Peyer's patch (tissue), 4 donors: ENCODE measurements around the gene APOL1.

Experiments used
- POLR2A ChIP-seq, 2 donors: fragments of 450-650 bp; IDR thresholded peaks; one replicate each; pipeline ENCODE4 v1.5.1; 2017; ENCODE audit warnings: antibody characterized with exemption in 2 of 2, mild to moderate bottlenecking in 2 of 2, moderate library complexity in 2 of 2
- TF ChIP-seq, protein P1 (sequence below), 6 experiments: fragments of 450-650 bp in 4 of 6; fragments of 200-600 bp in 2 of 6; sonication (generic) in 1 of 6; IDR thresholded peaks; one replicate each; pipeline ENCODE4 v1.5.1; 2017 to 2019; ENCODE audit warnings: antibody characterized with exemption in 6 of 6, mild to moderate bottlenecking in 3 of 6, moderate library complexity in 1 of 6

DNA sequence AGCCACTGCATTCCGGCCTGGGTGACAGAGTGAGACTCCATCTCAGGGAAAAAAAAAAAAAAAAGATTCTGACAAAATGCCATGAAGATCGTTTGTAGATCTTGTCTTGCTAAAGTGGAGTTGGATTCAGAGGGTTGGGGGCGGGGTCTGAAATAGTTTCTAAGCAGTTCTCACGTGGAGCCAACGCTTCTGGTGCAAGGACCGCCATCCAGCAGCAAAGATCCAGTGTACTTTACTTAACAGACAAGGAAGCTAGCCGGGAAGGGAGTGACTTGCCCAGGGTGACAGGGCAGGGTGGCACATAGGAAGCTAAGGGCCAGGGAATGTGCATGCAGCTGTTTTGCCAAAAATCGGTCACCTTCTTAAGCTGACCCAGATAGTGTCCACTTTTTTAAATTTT, 27.4 kb downstream of the APOL1 start:
- TF ChIP-seq, protein P1, sequence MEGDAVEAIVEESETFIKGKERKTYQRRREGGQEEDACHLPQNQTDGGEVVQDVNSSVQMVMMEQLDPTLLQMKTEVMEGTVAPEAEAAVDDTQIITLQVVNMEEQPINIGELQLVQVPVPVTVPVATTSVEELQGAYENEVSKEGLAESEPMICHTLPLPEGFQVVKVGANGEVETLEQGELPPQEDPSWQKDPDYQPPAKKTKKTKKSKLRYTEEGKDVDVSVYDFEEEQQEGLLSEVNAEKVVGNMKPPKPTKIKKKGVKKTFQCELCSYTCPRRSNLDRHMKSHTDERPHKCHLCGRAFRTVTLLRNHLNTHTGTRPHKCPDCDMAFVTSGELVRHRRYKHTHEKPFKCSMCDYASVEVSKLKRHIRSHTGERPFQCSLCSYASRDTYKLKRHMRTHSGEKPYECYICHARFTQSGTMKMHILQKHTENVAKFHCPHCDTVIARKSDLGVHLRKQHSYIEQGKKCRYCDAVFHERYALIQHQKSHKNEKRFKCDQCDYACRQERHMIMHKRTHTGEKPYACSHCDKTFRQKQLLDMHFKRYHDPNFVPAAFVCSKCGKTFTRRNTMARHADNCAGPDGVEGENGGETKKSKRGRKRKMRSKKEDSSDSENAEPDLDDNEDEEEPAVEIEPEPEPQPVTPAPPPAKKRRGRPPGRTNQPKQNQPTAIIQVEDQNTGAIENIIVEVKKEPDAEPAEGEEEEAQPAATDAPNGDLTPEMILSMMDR (IDR thresholded peaks at IDR 0.05), result no peak
- no peak for TF ChIP-seq POLR2A (IDR thresholded peaks at IDR 0.05)
